Thoracic aorta (tissue), 2 donors: ENCODE data around the gene DHCR7. TPM values are rescaled to one million over a fixed set of nuclear protein-coding genes. Genes with fewer than 3 reads are reported as not detected.

Source experiments
- ATAC-seq: fragments of 150-250 bp; one replicate; pipeline ENCODE4 v1.8.0; 2017; ENCODE audit warnings: low read depth; ENCODE audit not compliant: insufficient number of reproducible peaks, low FRiP score
- DNase-seq: peaks from one replicate; pipeline ENCODE4 v3.0.0-alpha.2; 2020; ENCODE audit warnings: low spot score
- H3K27ac ChIP-seq, 2 donors: fragments of 200-600 bp; sonication (generic); 1 replicate in 1 of 2; 2 replicates in 1 of 2; pipeline ENCODE4 v1.5.1; 2016; ENCODE audit warnings: mild to moderate bottlenecking in 2 of 2, moderate library complexity in 2 of 2
- H3K27me3 ChIP-seq: fragments of 200-600 bp; sonication (generic); replicated peaks from 2 replicates; pipeline ENCODE4 v1.6.0; 2016; ENCODE audit warnings: mild to moderate bottlenecking; ENCODE audit not compliant: insufficient read depth
- H3K36me3 ChIP-seq: fragments of 200-600 bp; sonication (generic); one replicate; pipeline ENCODE4 v1.5.1; 2016
- H3K4me1 ChIP-seq, 2 donors: fragments of 200-600 bp; sonication (generic); 1 replicate in 1 of 2; 2 replicates in 1 of 2; pipeline versions ENCODE4 v1.5.1 to v1.6.0; 2016; ENCODE audit warnings: low read depth in 2 of 2, mild to moderate bottlenecking in 1 of 2; ENCODE audit not compliant: control insufficient read depth in 1 of 2
- H3K4me3 ChIP-seq: fragments of 200-600 bp; sonication (generic); 2 replicates; pipeline ENCODE4 v1.5.1; 2016; ENCODE audit warnings: mild to moderate bottlenecking
- H3K9me3 ChIP-seq: fragments of 200-600 bp; sonication (generic); 2 replicates; pipeline ENCODE4 v1.5.1; 2016
- CTCF ChIP-seq: fragments of 200-600 bp; sonication (generic); IDR thresholded peaks from one replicate; pipeline ENCODE4 v1.5.1; 2019; ENCODE audit warnings: antibody characterized with exemption
- total RNA-seq, 2 donors: library from RNA; depleted of rRNA; stranded (reverse); fragments of >200 nt; gene quantifications; one replicate each; pipeline versions ENCODE4 v1.1.0 to v1.2.3, GENCODE V29; 2016

DHCR7 gene
- total RNA-seq, 2 donors from 2014 or later: 6.6 to 17.6 TPM

DNA sequence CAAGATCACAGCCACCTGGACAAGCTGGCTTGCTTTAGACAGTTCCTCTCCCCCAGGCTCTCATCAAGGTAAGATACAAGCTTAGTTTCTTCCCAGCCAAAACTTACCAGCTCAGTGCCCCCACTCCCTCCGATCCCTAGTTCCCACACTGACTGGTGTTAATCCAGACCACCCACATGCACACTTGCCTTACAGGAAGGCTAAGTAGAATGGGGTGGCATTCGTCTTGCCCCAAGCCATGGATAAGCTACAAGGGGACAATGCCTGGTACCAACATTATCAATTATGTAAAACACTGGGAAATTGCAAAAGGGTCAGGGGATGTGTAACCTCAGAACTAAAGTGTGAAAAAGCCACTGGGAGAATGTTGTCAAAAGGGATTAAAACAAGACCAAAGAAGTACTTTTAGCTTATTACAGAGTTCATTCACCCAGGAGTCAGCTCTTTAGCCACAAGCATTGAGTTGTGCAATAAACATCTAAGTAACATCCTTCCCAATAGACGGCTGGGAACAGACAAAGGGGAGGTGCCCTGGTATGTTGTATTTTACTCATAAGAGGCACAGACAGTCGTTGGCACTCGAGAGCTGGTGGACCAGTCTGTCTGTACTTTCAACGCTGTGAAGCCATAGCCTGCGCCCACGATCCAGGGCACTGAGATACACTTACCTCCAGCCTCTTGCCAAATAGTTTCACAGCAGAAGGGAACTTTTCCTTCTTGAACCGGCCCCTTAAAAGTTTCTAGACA lies 1.1 kb downstream of the DHCR7 start:
- Histone ChIP-seq H3K27me3 (no peaks in the 10 kb centered on the region), H3K4me1 (peaks cover 5 to 30% of the 10 kb centered on the region in 2 donors), H3K9me3 (no peaks in the 10 kb centered on the region), H3K4me3 (peak overlapping the region; percentile 85), H3K27ac (peak overlapping the region; percentile 45 to 54), H3K36me3 (peaks cover 13% of the 10 kb centered on the region)
- DNase-seq (no peak), ATAC-seq (no peak)
- TF ChIP-seq CTCF: no peak

GRCh38 chr11:71446150-71446549 lies 2.0 kb downstream of the DHCR7 start:
- no peak for ATAC-seq
- Histone ChIP-seq H3K27me3 (no peaks in the 10 kb centered on the region), H3K36me3 (peaks cover 13% of the 10 kb centered on the region), H3K4me1 (peaks cover 2 to 24% of the 10 kb centered on the region in 2 donors), H3K4me3 (no peak overlapping the region), H3K9me3 (no peaks in the 10 kb centered on the region), H3K27ac (no peak overlapping the region)
- no peak for TF ChIP-seq CTCF
- no peak for DNase-seq

GRCh38 chr11:71444811-71445210 lies 3.4 kb downstream of the DHCR7 start:
- no peaks in the 10 kb centered on the region for H3K9me3 ChIP-seq
- no peak overlapping the region for H3K27ac ChIP-seq
- H3K4me3 ChIP-seq: no peak overlapping the region
- H3K4me1 ChIP-seq: peaks cover 2 to 20% of the 10 kb centered on the region in 2 donors
- peaks cover 15% of the 10 kb centered on the region for H3K36me3 ChIP-seq
- H3K27me3 ChIP-seq: no peaks in the 10 kb centered on the region
- TF ChIP-seq CTCF: no peak
- no peak for ATAC-seq
- no peak for DNase-seq

DNA sequence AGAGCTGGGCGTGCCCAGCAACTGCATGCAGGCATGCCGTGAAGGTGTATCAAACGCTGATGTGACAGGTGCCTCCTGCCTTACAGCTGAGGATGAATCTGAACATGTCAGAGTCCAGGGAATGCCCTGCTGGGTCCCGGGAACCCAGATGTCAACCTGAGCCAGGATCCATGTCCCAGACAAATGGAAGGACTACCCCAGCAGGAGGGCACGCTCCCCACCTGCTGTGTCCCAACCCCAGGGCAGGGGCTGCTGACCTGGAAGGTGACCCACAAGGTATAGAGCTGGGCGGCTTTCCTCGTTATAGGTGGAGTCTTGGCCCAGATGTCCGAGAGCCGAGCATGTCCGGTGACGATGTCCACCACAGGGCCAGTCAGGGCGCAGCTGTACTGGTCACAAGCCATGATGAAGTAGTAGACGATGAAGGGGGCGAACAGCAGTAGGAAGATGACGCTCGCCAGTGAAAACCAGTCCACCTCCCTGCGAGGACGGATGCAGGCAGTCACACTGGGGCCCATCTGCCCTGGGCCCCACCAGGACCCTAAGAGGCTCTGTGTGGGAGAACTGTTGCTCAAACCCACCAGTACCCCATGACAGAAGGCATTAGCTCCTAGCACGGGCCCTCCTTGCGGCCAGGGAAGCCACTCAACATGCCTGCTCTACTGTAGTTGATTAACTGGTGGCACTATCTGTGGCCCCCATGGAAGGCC lies 4.3 kb downstream of the DHCR7 start:
- H3K4me3 ChIP-seq: no peak overlapping the region
- peaks cover 20% of the 10 kb centered on the region for H3K36me3 ChIP-seq
- H3K9me3 ChIP-seq: no peaks in the 10 kb centered on the region
- no peaks in the 10 kb centered on the region for H3K27me3 ChIP-seq
- H3K27ac ChIP-seq: no peak overlapping the region
- DNase-seq: no peak
- TF ChIP-seq CTCF: no peak
- H3K4me1 ChIP-seq: peaks cover 0 to 11% of the 10 kb centered on the region in 2 donors
- no peak for ATAC-seq

GRCh38 chr11:71442880-71443279 lies 5.3 kb downstream of the DHCR7 start:
- Histone ChIP-seq H3K9me3 (no peaks in the 10 kb centered on the region), H3K4me3 (no peak overlapping the region), H3K36me3 (peaks cover 24% of the 10 kb centered on the region), H3K27me3 (no peaks in the 10 kb centered on the region), H3K4me1 (peaks cover 0 to 7% of the 10 kb centered on the region in 2 donors), H3K27ac (no peak overlapping the region)
- no peak for ATAC-seq
- no peak for DNase-seq
- TF ChIP-seq CTCF: no peak
